HG03460 (cell line): ENCODE measurements around the gene CDKN2AIP.
"Not testable (repeated sequence)": the region's sequence is repeated elsewhere in the genome, so short reads cannot be mapped to it uniquely, and the experiment has no call there.

Experiments
- ATAC-seq: cut with Tn5 transposase; IDR thresholded peaks from one replicate; pipeline ENCODE4 v1.9.1; 2021; ENCODE audit not compliant: unreplicated experiment

The CDKN2AIP gene

DNA sequence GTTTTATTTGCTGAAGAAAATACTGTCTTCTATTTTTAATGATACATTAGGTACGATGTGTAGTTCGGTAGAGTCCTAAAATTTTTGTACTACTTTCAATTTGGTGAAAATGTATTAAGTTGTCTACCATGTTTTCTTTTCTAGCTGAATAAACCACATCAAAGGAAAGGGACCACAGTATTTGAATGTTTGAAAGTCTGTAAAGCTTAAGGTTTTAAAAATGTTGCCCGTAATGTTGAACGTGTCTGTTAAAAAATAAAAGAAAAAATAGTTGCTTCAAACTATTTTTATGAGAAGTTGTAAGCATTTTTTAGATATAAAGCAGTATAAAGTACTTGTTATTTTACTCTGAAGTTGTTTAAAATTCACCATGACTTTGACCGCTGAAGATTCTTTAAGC, 3.2 kb downstream of the CDKN2AIP start:
- ATAC-seq: no peak

DNA sequence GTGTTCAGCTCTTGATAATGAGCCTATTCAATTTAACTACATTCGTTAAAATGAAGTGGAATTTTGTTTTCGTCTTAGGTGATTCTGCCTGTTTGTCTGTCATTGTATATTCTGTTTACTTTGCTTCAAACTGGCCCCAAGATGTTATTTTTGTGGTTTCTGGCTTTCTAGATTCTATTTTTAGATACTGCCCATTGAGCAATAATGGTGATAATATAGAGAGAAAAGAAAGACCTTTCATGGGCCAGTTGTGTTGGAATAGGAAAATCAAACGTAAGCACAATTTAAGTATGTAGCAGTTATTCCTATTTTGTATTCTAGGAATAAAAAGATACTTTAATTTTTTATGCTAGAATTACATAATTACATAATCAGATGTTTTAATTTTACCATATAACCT, 4.0 kb downstream of the CDKN2AIP start:
- ATAC-seq: no peak

DNA sequence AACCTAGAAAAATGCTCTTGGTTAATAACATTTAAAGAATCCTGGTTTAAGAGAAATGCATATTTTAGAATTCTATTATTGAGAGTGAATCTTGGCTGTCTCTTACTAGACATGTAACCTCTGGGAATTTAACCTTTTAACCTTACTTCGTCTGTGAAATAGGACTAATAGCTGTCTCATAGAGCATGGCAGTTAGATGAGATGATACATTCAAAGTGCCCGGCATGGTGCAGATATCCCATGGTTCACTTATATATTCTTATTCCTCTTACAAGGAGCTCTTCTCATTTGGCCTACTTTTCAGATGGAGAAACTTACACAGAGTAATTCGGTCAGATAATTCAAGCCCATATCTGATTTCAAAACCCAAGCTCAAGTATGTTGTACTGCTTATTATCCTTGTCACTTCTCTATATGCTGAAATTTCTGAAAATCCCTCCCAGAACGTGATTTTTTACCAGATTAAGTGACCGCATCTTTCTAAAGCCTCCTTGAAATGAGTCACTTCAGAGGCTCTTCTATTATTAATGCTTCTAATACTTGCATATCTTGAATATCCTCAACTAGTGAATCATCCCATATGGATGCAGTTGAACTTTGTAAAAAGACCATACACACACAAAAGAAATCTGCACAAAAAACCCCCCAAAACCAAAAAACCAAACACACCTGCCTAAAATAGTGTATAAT, 4.9 kb downstream of the CDKN2AIP start:
- ATAC-seq: no peak

DNA sequence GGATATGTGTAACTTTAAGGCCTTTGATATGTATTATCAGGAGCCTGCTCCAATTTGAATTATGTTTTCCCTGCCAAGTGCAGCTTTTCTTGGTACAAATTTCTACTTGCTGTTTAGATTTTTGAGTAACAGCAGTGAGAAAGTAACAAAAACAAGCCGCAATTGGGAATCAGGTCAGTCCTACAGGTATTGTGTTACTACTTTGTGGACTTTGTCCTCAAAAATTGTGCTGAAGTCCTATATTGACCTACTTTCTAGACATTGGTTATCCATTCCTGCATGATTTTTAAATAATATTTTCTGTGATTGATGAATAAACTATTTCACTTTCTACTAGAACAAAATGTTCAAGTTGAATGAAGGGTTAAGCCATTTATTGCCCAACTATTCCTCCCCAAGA, 5.7 kb downstream of the CDKN2AIP start:
- no peak for ATAC-seq

DNA sequence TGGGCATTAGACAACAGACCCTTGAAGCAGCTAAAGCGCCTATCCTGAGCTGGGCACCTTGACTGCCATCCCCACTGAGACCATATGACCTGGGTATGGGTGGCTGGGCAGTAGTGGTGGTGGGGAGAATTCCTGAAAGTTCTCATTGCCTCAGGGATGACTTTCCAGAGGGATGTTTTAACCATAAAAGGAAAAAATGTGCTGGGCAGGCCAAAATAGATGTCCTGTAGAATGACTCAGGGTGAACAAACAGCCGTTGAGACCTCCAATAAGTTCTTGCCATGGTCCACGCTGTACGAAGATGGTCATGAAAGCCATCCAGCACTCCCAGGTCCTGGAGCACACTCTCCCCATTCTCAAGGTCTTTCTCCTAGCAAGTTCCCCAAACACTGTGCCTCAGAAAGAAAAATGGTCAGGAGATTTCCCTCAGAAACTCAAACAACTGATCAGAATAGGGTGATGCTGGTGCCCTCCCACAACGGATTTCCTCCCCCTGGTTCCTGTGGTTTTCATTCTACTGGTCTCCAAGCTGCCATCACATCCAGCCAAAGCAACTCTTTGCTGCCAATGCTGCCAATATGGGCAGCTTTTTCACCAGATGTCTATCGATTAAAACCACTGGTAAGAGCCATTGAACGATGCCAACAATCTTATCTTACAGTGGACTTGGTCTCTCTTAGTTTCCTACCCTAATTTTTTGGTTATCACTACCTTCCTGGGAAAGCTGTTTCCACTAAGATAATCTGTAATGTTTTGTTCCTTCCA, 11.2 kb downstream of the CDKN2AIP start:
- ATAC-seq: no peak

DNA sequence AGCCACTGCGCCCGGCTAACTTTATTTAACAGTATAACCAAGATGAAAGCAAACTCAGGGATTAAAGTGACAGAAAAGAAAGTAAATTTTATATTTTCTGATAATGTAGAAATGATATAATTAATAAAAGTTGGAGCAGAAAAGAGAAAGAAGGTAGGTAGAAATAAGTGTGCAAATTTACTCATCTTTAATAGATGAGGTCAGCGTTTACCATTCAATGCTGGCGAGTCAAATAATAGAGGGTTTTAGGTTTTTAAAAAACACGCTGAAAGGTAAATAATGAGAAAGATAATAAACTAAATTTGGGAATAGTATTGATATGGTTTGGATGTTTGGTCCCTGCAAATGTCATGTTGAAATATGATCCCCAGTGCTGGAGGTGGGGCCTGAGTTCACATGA, 13.6 kb downstream of the CDKN2AIP start:
- ATAC-seq: no peak

DNA sequence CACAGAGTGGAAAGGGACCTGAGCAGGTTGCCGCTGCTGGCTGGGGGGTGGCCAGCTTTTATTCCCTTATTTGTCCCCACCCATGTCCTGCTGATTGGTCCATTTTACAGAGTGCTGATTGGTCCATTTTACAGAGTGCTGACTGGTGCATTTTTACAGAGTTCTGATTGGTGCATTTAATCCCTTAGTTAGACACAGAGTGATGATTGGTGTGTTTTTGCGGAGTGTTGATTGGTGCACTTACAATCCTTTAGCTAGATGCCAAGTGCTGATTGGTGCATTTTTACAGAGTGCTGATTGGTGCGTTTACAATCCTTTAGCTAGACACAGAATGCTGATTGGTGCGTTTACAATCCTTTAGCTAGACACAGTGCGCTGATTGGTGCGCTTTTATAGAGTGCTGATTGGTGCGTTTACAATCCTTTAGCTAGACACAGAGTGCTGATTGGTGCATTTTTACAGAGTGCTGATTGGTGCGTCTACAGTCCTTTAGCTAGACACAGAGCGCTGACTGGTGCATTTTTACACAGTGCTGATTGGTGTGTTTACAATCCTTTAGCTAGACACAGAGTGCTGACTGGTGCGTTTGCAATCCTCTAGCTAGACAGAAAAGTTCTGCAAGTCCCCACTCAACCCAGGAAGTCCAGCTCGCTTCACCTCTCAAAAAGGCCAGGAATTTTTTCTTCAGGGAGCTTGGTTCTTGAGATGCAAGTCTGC, 19.6 kb downstream of the CDKN2AIP start:
- not testable (repeated sequence) for ATAC-seq

DNA sequence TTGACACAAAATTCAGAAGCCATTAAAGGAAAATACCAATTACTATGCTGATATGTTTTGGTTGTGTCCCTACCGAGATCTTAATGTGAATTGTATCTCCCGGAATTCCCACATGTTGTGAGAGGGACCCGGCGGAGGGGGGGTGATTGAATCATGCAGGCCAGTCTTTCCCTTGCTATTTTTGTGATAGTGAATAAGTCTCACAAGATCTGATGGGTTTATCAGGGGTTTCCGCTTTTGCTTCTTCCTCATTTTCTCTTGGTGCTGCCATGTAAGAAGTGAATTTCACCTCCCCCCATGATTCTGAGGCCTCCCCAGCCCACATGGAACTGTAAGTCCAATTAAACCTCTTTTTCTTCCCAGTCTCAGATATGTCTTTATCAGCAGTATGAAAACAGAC, 21.4 kb downstream of the CDKN2AIP start:
- ATAC-seq: not testable (repeated sequence)

DNA sequence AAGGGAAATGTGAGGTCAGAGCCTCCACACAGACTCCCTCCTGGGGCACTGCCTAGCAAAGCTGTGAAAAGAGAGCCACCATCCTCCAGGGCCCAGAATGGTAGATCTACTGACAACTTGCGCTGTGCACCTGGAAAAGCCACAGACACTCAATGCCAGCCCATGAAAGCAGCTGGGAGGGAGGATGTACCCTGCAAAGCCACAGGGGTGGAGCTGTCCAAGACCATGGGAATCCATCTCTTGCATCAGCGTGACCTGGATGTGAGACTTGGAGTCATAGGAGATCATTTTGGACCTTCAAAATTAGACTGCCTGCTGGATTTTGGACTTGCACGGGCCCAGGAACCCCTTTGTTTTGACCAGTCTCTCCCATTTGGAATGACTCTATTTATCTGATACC, 22.8 kb downstream of the CDKN2AIP start:
- no peak for ATAC-seq

DNA sequence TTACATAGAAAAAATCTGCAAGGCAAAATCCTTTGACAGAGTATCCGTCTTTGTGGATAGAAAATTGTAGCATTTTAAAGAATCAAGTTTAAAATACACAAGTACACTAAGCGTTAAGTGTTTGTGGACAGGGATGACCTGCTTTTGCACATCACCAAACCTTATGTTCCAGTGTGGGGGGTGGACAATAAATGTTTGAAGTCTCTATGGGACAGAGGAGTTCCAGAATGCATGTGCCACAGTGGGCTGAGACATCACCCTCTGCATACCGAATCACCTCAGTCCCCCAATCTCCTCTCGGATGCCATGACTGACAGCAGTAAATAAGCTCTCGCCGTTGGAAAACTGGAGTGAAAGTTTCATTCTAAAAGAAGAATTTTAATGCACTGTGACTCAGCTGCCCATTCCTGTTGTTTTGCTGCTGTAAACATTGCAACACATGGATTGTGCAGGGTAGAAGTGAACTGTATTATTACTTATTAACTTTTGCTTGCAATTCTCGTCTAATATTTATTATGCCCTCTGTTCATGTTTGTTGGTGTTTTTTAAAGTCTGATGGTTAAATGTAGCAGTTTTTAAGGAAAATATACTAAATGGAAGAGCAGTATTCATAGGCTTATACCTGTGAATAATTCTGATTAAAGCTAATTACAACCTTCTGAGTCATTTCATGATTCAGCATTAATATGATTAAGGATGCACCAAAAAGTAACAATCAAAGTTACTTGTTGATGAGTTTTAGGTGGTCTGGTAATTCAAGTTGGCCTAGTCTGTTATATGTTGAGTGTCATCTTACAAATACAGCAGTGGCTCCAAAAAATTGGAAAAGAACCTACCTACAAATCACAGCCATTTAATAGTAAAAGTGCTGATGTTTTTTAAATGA, 24.0 kb downstream of the CDKN2AIP start:
- ATAC-seq: no peak

DNA sequence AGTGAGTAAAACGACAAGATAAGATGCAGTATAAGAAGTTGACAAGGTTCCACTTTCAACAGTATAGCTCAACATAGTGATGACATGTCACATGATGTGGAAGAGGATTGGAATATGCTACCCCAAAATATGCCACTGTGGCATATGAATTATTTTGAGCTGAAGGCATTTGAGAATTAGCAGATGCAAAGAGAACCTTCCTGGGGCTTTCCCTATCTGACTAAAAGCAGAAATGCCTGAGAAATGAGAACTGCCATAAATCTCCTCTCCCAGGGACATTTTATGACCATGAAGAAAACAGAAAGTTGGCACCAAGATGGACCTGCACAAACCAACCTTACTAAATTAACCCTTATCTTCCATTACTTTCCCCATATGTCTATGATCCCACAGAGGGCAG, 24.8 kb downstream of the CDKN2AIP start:
- no peak for ATAC-seq

DNA sequence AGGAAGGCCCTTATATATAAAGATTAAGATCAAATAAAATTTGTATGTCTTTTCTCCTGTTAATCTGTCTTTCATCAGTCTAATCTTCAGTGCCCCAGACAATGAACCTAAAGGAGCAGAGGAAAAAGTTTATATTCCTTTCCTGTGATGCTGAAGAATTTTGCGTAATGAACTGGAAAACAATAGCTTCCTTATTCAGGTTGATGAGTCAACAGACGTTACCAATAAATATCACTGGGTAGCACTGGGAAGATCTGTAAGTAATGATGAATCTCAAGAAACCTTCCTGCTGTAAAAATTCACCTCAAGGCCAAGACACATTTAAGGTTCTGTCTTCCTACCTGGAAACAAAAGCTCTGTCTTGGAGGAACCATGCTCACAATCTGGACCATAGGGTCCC, 25.5 kb downstream of the CDKN2AIP start:
- no peak for ATAC-seq

DNA sequence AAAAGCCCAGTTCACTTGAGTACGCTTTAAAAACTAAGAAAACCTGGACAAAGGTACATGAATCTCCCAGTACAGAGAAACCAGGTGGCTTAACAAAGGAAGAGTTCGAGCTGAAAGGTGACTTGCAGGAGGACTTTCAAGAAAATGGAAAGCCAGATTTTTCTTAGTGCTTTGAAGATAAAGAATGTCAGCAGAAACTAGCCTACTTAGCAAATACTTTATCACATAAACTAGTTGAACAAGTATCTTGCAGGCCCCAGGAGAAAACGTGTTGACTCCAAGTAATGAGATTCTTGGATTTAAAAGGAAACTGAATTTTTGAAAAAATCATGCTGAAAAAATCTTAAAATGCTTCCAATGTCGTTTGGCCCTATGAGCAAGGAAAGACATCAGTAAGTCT, 26.4 kb downstream of the CDKN2AIP start:
- no peak for ATAC-seq

DNA sequence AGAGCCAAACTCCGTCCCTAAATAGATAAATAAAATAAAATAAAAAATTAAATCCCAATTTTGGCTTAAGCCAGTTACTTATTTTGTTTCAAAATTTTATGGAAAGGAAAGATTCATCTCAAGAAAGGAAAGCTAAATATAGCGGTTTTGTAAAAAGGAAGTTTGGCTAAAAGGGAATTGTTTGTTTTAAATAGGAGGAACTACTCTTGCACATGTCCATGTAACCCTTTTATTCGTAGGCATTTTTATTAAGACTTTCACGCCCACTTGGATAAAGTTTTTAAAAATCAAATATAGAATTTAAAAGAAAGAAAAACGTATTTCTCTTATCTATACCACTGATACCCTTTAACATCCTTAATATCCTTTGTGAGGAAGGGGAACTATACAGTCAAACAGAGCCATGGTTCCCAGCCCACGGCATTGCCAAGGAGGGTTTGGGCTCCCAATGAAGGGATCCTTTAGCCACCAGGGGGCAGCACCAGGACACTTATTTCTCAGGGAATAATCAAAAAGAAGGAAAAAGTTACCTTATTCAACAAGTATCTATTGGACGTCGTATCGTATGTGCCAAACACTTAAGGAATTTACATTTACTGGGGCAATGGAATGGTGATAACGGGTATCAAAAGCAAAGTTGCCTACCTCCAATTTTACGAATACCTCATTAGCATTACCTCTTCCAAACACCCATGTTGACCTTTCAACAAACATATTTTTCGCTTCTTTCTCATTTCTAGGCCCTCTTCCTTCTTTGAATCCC, 27.7 kb downstream of the CDKN2AIP start:
- peak; percentile 79 for ATAC-seq

DNA sequence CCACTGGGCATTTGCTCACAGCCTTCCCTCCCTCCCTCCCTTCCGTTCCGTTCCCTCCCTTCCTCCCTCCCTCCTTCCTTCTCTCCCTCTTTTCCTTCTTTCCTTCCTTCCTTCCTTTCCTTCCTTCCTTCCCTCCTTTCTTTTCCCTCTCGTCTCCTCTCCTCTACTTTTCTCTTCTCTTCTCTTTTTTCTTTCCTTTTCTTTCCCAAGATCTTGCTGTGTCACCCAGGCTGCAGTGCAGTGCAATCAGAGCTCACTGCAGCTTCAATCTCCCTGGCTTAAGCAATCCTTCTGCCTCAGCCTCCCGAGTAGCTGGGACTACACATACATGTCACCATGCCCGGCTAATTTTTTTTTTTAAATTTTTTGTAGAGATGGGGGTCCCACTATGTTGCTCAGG, 33.7 kb downstream of the CDKN2AIP start:
- no peak for ATAC-seq

DNA sequence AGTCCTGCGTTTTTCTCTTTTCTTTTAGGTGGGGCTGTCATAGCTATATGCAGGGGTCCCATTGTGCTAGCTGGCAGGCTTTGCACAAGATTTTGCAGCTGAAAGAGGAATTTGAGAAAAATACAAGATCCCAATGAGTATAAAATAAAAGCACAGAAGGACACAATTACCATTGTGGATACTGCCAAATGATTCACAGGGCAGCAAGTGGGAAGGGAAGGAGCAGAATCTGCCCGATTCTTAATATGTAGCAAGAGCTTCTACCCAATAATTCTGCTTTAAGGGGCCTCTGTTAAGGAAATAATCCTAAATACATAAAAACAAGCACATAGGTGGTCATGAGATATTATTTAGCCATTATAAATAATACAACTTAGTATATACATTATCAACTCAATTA, 34.5 kb downstream of the CDKN2AIP start:
- no peak for ATAC-seq

DNA sequence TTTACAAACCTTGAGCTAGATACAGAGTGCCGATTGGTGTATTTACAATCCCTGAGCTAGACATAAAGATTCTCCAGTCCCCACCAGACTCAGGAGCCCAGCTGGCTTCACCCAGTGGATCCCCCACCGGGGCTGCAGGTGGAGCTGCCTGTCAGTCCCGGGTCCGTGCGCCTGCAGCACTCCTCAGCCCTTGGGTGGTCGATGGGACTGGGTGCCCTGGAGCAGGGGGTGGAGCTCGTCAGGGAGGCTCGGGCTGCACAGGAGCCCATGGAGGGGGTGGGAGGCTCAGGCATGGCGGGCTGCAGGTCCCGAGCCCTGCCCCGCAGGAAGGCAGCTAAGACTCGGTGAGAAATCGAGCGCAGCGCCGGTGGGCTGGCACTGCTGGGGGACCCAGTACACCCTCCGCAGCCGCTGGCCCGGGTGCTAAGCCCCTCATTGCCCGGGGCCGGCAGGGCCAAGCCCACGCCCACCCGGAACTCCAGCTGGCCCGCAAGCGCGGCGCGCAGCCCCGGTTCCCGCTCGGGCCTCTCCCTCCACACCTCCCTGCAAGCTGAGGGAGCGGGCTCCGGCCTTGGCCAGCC, 38.2 kb downstream of the CDKN2AIP start:
- ATAC-seq: not testable (repeated sequence)

DNA sequence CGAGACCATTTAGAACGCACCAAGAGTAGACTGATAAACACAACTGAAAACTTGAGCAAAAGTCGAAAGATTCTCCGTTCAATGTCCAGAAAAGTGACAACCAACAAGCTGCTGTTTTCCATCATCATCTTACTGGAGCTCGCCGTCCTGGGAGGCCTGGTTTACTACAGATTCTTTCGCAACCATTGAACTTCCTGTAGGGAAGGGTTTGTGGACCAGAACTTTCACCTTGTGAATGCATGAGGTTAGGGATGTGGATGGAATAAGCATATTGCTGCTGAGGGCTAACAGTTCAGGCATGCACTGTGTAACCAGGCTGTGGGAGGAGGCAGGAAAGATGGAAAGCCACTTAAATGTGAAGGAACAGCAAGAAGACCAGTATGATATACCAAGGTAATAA, 39.6 kb downstream of the CDKN2AIP start:
- ATAC-seq: no peak

DNA sequence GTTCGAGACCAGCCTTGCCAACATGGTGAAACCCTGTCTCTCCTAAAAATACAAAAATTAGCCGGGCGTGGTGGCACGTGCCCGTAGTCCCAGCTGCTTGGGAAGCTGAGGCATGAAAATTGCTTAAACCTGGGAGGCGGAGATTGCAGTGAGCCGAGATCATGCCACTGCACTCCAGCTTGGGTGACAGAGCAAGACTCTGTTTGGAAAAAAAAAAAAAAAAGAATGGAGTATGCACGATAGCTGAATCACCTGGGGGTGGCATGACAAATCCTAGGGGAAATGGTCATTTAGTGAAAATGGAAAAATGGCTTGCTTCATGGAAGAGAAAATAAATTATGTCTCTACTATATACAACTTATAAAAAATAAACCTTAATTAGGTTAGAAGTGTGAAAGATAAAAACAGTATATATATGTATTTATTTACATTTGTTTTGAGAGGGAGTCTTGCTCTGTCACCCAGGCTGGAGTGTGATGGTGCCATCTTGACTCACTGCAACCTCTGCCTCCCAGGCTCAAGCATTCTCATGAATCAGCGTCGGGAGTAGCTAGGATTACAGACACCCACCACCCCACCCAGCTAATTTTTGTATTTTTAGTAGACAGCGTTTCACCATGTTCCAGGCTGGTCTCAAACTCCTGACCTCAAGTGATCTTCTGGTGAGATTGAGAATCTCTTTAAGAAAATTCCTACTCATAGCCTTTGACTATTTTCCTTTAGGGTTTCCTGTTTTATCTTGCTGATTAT, 41.1 kb downstream of the CDKN2AIP start:
- ATAC-seq: no peak
